Measurements from ENCODE around the gene TNC.

TNC gene

GRCh38 chr9:115080242-115080641 lies 37.7 kb downstream of the TNC start:
- DNase-seq: no peak
- no peaks in the 10 kb centered on the region for H3K79me2 ChIP-seq (ENCODE audit: control insufficient read depth, insufficient read depth, low read length)
- H3K4me2 ChIP-seq (ENCODE audit: low read length): no peak overlapping the region
- H3K56ac ChIP-seq (ENCODE audit: low read length): no peak overlapping the region
- no peak overlapping the region for H2AK5ac ChIP-seq (ENCODE audit: low read length)
- no peaks in the 10 kb centered on the region for H3K4me1 ChIP-seq (ENCODE audit: control insufficient read depth, low read depth, low read length)
- no peak overlapping the region for H2BK15ac ChIP-seq (replicated peaks; ENCODE audit: low read depth)
- no peak overlapping the region for H3K9ac ChIP-seq (ENCODE audit: low read length)
- no peak overlapping the region for H4K5ac ChIP-seq (ENCODE audit: low read length)
- no peaks in the 10 kb centered on the region for H3K27me3 ChIP-seq (ENCODE audit: insufficient read depth, low read length, poor library complexity)
- no peaks in the 10 kb centered on the region for H3K79me1 ChIP-seq (ENCODE audit: low read length)
- H3K36me3 ChIP-seq (ENCODE audit: control insufficient read depth, insufficient read depth, low read length): peaks cover 8% of the 10 kb centered on the region
- no peak overlapping the region for H2BK120ac ChIP-seq (ENCODE audit: low read depth, low read length)
- H2BK5ac ChIP-seq (ENCODE audit: low read length): no peak overlapping the region
- no peak overlapping the region for H4K8ac ChIP-seq (ENCODE audit: low read depth, low read length)
- H3K18ac ChIP-seq (ENCODE audit: low read length): no peak overlapping the region
- H3K27ac ChIP-seq (ENCODE audit: low read depth, low read length): no peak overlapping the region
- WGBS (ENCODE audit: extremely low coverage, insufficient coverage, low lambda C conversion rate): no CpG with 5 or more reads among the region's 3 CpGs
- no peak overlapping the region for H3K4ac ChIP-seq (ENCODE audit: low read depth, low read length)
- H3K4me3 ChIP-seq (ENCODE audit: low read length): no peak overlapping the region
- H3K23ac ChIP-seq (ENCODE audit: low read length): no peak overlapping the region

- H2BK120ac ChIP-seq (ENCODE audit: low read depth, low read length): no peak overlapping the region
- no peak overlapping the region for H2AK5ac ChIP-seq (ENCODE audit: low read length)
- H2BK15ac ChIP-seq (replicated peaks; ENCODE audit: low read depth): no peak overlapping the region
- no peak overlapping the region for H3K23ac ChIP-seq (ENCODE audit: low read length)
- H4K8ac ChIP-seq (ENCODE audit: low read depth, low read length): no peak overlapping the region
- H3K4ac ChIP-seq (ENCODE audit: low read depth, low read length): no peak overlapping the region
- H3K79me2 ChIP-seq (ENCODE audit: control insufficient read depth, insufficient read depth, low read length): no peaks in the 10 kb centered on the region
- H3K79me1 ChIP-seq (ENCODE audit: low read length): no peaks in the 10 kb centered on the region
- H2BK5ac ChIP-seq (ENCODE audit: low read length): no peak overlapping the region
- H4K5ac ChIP-seq (ENCODE audit: low read length): no peak overlapping the region
- H3K27ac ChIP-seq (ENCODE audit: low read depth, low read length): no peak overlapping the region
- no peak overlapping the region for H3K56ac ChIP-seq (ENCODE audit: low read length)
- H3K9ac ChIP-seq (ENCODE audit: low read length): no peak overlapping the region
- no CpG with 5 or more reads among the region's 3 CpGs for WGBS (ENCODE audit: extremely low coverage, insufficient coverage, low lambda C conversion rate)
- H3K36me3 ChIP-seq (ENCODE audit: control insufficient read depth, insufficient read depth, low read length): peaks cover 8% of the 10 kb centered on the region
- no peak overlapping the region for H3K4me2 ChIP-seq (ENCODE audit: low read length)
- no peaks in the 10 kb centered on the region for H3K4me1 ChIP-seq (ENCODE audit: control insufficient read depth, low read depth, low read length)
- no peak overlapping the region for H3K18ac ChIP-seq (ENCODE audit: low read length)
- no peak for DNase-seq
- H3K4me3 ChIP-seq (ENCODE audit: low read length): no peak overlapping the region
- no peaks in the 10 kb centered on the region for H3K27me3 ChIP-seq (ENCODE audit: insufficient read depth, low read length, poor library complexity)
Measured at GRCh38 chr9:115079156-115079555, 38.8 kb downstream of the TNC start.

GRCh38 chr9:115073456-115073855 lies 44.5 kb downstream of the TNC start:
- H2BK120ac ChIP-seq (ENCODE audit: low read depth, low read length): no peak overlapping the region
- no peak overlapping the region for H2BK5ac ChIP-seq (ENCODE audit: low read length)
- H2AK5ac ChIP-seq (ENCODE audit: low read length): no peak overlapping the region
- no peak overlapping the region for H3K18ac ChIP-seq (ENCODE audit: low read length)
- no peak overlapping the region for H3K4ac ChIP-seq (ENCODE audit: low read depth, low read length)
- no peaks in the 10 kb centered on the region for H3K79me2 ChIP-seq (ENCODE audit: control insufficient read depth, insufficient read depth, low read length)
- no peak overlapping the region for H4K8ac ChIP-seq (ENCODE audit: low read depth, low read length)
- H3K4me2 ChIP-seq (ENCODE audit: low read length): no peak overlapping the region
- no peaks in the 10 kb centered on the region for H3K4me1 ChIP-seq (ENCODE audit: control insufficient read depth, low read depth, low read length)
- H3K9ac ChIP-seq (ENCODE audit: low read length): no peak overlapping the region
- no peak overlapping the region for H3K4me3 ChIP-seq (ENCODE audit: low read length)
- no peak overlapping the region for H4K5ac ChIP-seq (ENCODE audit: low read length)
- H3K56ac ChIP-seq (ENCODE audit: low read length): no peak overlapping the region
- no peak overlapping the region for H2BK15ac ChIP-seq (replicated peaks; ENCODE audit: low read depth)
- no peaks in the 10 kb centered on the region for H3K27me3 ChIP-seq (ENCODE audit: insufficient read depth, low read length, poor library complexity)
- no peak for DNase-seq
- whole genome bisulfite sequencing (ENCODE audit: extremely low coverage, insufficient coverage, low lambda C conversion rate): no CpG with 5 or more reads among the region's 6 CpGs
- H3K36me3 ChIP-seq (ENCODE audit: control insufficient read depth, insufficient read depth, low read length): peaks cover 9% of the 10 kb centered on the region
- H3K23ac ChIP-seq (ENCODE audit: low read length): no peak overlapping the region
- H3K79me1 ChIP-seq (ENCODE audit: low read length): no peaks in the 10 kb centered on the region
- H3K27ac ChIP-seq (ENCODE audit: low read depth, low read length): no peak overlapping the region

GRCh38 chr9:115071176-115071575 lies 46.8 kb downstream of the TNC start:
- Histone ChIP-seq H3K4me1 (ENCODE audit: control insufficient read depth, low read depth, low read length) (no peaks in the 10 kb centered on the region), H3K79me1 (ENCODE audit: low read length) (no peaks in the 10 kb centered on the region), H2BK120ac (ENCODE audit: low read depth, low read length) (no peak overlapping the region), H2BK15ac (replicated peaks; ENCODE audit: low read depth) (no peak overlapping the region), H3K23ac (ENCODE audit: low read length) (no peak overlapping the region), H2AK5ac (ENCODE audit: low read length) (no peak overlapping the region), H3K18ac (ENCODE audit: low read length) (no peak overlapping the region), H4K8ac (ENCODE audit: low read depth, low read length) (no peak overlapping the region), H3K4me2 (ENCODE audit: low read length) (no peak overlapping the region), H3K4ac (ENCODE audit: low read depth, low read length) (no peak overlapping the region), H3K79me2 (ENCODE audit: control insufficient read depth, insufficient read depth, low read length) (no peaks in the 10 kb centered on the region), H2BK5ac (ENCODE audit: low read length) (no peak overlapping the region), H3K4me3 (ENCODE audit: low read length) (no peak overlapping the region), H4K5ac (ENCODE audit: low read length) (no peak overlapping the region), H3K56ac (ENCODE audit: low read length) (no peak overlapping the region), H3K36me3 (ENCODE audit: control insufficient read depth, insufficient read depth, low read length) (peaks cover 7% of the 10 kb centered on the region), H3K27me3 (ENCODE audit: insufficient read depth, low read length, poor library complexity) (no peaks in the 10 kb centered on the region), H3K27ac (ENCODE audit: low read depth, low read length) (no peak overlapping the region), H3K9ac (ENCODE audit: low read length) (no peak overlapping the region)
- no peak for DNase-seq
- no CpG with 5 or more reads among the region's 4 CpGs for WGBS (ENCODE audit: extremely low coverage, insufficient coverage, low lambda C conversion rate)

GRCh38 chr9:115069771-115070170 lies 48.2 kb downstream of the TNC start:
- no peak overlapping the region for H2BK15ac ChIP-seq (replicated peaks; ENCODE audit: low read depth)
- no peak overlapping the region for H4K5ac ChIP-seq (ENCODE audit: low read length)
- no peak overlapping the region for H3K18ac ChIP-seq (ENCODE audit: low read length)
- H3K79me1 ChIP-seq (ENCODE audit: low read length): no peaks in the 10 kb centered on the region
- WGBS (ENCODE audit: extremely low coverage, insufficient coverage, low lambda C conversion rate): no CpG with 5 or more reads among the region's 1 CpG
- no peak overlapping the region for H3K9ac ChIP-seq (ENCODE audit: low read length)
- H3K36me3 ChIP-seq (ENCODE audit: control insufficient read depth, insufficient read depth, low read length): peaks cover 7% of the 10 kb centered on the region
- no peak overlapping the region for H3K4me3 ChIP-seq (ENCODE audit: low read length)
- no peak overlapping the region for H3K4me2 ChIP-seq (ENCODE audit: low read length)
- no peaks in the 10 kb centered on the region for H3K4me1 ChIP-seq (ENCODE audit: control insufficient read depth, low read depth, low read length)
- DNase-seq: no peak
- H3K27me3 ChIP-seq (ENCODE audit: insufficient read depth, low read length, poor library complexity): no peaks in the 10 kb centered on the region
- no peak overlapping the region for H3K27ac ChIP-seq (ENCODE audit: low read depth, low read length)
- no peak overlapping the region for H4K8ac ChIP-seq (ENCODE audit: low read depth, low read length)
- no peaks in the 10 kb centered on the region for H3K79me2 ChIP-seq (ENCODE audit: control insufficient read depth, insufficient read depth, low read length)
- no peak overlapping the region for H2AK5ac ChIP-seq (ENCODE audit: low read length)
- H2BK120ac ChIP-seq (ENCODE audit: low read depth, low read length): no peak overlapping the region
- H3K4ac ChIP-seq (ENCODE audit: low read depth, low read length): no peak overlapping the region
- no peak overlapping the region for H2BK5ac ChIP-seq (ENCODE audit: low read length)
- no peak overlapping the region for H3K23ac ChIP-seq (ENCODE audit: low read length)
- no peak overlapping the region for H3K56ac ChIP-seq (ENCODE audit: low read length)

- peaks cover 10% of the 10 kb centered on the region for H3K36me3 ChIP-seq (ENCODE audit: control insufficient read depth, insufficient read depth, low read length)
- DNase-seq: no peak
- no CpG with 5 or more reads among the region's 2 CpGs for WGBS (ENCODE audit: extremely low coverage, insufficient coverage, low lambda C conversion rate)
Measured at GRCh38 chr9:115069302-115069701, 48.7 kb downstream of the TNC start.

More at GRCh38 chr9:115069302-115069701, 48.7 kb downstream of the TNC start:
- H3K18ac ChIP-seq (ENCODE audit: low read length): no peak overlapping the region
- H3K23ac ChIP-seq (ENCODE audit: low read length): no peak overlapping the region
- H3K56ac ChIP-seq (ENCODE audit: low read length): no peak overlapping the region
- H3K9ac ChIP-seq (ENCODE audit: low read length): no peak overlapping the region
- no peak overlapping the region for H3K27ac ChIP-seq (ENCODE audit: low read depth, low read length)
- H3K79me1 ChIP-seq (ENCODE audit: low read length): no peaks in the 10 kb centered on the region
- H2BK120ac ChIP-seq (ENCODE audit: low read depth, low read length): no peak overlapping the region
- no peak overlapping the region for H4K5ac ChIP-seq (ENCODE audit: low read length)
- no peaks in the 10 kb centered on the region for H3K79me2 ChIP-seq (ENCODE audit: control insufficient read depth, insufficient read depth, low read length)
- H3K27me3 ChIP-seq (ENCODE audit: insufficient read depth, low read length, poor library complexity): no peaks in the 10 kb centered on the region
- no peak overlapping the region for H2AK5ac ChIP-seq (ENCODE audit: low read length)
- no peak overlapping the region for H2BK15ac ChIP-seq (replicated peaks; ENCODE audit: low read depth)
- H3K4ac ChIP-seq (ENCODE audit: low read depth, low read length): no peak overlapping the region
- no peaks in the 10 kb centered on the region for H3K4me1 ChIP-seq (ENCODE audit: control insufficient read depth, low read depth, low read length)
- H3K4me3 ChIP-seq (ENCODE audit: low read length): no peak overlapping the region
- no peak overlapping the region for H3K4me2 ChIP-seq (ENCODE audit: low read length)
- no peak overlapping the region for H2BK5ac ChIP-seq (ENCODE audit: low read length)
- H4K8ac ChIP-seq (ENCODE audit: low read depth, low read length): no peak overlapping the region
